ENCODE measurements around the gene TMEM87B.

- no peak for TF ChIP-seq POLR2A (IDR thresholded peaks at IDR 0.05; ENCODE audit: low read length)
- TF ChIP-seq GATA1 (IDR thresholded peaks at IDR 0.05; ENCODE audit: low read depth, low read length) = no peak
Observed at GRCh38 chr2:112065966-112066365, 10.9 kb downstream of the TMEM87B start.
